GM19025 (cell line): ENCODE measurements around the gene GALNT6.

Source experiments
- ATAC-seq: cut with Tn5 transposase; IDR thresholded peaks from one replicate; pipeline ENCODE4 v1.9.1; 2021; ENCODE audit warnings: mild to moderate bottlenecking, low read depth, moderate library complexity; ENCODE audit not compliant: unreplicated experiment

The GALNT6 gene

DNA sequence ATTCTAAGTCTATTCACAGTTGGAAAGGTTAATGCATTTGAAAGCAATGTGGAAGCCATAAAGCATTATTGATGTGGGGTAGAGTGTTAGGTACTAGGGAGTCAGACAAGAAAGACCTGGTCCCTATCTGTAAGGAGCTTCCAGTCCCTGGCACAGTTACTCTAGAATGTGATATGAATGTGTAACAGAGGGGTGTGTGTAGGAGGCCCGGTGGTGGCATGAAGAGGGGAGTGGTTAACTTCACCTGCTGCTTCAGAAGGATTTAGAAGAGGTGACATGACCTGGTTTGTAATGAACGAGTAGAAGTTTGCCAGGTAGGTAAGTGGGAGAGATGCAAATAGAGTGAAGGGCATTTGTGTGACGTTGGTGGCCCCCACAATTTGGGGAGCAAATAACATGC lies 15.1 kb upstream of the GALNT6 start:
- ATAC-seq, result no peak

DNA sequence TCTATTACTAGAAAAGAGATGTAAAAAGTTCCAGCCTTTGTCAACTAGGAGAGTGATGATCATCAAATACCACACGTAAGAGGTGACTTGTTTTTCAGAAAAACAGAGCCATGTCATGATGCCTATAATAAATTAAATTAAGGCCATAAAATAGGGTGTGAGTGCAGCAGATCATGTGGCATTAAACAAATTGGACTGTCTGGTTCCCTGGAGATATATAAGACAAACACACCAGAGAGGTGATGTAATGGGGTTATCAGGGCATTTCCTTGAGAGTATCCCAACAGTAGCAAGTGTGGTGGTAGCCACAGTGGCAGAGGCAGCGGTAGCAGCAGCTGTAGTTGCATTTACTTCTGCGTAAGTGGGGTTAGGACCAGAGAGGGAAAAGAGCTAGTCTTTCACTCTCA lies 14.6 kb upstream of the GALNT6 start:
- ATAC-seq, result no peak

DNA sequence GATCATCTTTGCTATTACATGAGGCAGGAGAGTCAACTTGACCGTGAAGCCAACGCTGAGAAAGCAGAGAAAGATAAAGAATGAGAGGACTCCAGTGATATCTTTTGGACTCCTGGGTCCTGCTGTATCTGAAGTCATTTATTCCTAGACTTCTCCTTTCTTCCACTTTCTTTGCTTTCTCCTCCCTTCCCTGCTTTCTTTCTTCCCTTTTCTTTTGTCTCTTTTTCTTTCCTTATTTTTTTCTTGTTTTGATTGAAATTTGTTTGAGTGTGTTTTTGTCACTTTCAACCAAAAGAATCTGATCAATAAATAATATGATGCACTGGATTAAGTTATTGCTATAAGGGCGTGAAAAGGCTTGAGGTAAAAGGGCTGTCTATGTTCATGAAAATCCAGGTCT lies 13.4 kb upstream of the GALNT6 start:
- ATAC-seq, result no peak

DNA sequence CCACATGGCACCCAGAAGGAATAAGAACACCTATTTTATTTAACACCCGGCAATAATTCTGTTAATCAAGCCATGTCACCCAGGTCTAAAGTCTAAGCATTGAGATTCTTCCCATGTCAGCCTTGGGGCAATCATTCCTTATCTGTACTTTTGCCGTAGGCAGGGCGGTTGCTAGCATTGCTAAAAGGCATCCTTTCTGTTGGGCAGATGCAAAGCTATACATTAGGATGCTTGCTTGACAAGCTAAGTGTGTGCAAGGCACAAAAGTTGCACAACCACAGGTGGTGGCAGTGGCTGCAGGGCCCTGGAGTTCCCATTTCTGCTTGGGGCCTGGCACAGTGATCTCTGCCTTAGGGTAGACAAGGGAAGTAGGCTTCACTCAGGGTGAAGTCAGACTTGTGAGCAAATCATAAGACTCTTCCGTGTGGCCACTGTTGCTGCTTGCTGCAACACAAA lies 12.5 kb upstream of the GALNT6 start:
- no peak for ATAC-seq

DNA sequence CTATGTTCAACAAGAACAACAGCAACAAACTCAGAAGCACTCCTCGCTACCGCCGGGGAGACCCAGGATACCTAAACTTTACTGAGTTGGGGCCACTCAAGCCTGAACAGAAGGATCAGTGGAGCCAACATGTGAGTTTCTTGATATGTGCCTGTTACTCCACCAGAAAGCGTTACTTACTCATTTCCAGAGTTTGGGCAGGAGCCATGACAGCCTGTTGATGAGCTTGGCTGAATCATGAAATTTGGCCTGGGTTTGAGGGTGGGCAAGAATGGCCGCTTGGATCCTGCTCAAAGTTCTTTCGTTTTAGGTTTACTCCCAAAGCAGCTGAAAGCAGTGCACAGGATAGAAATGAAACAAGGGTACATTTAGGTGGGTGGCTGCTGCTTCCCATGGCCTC lies 12.0 kb upstream of the GALNT6 start:
- ATAC-seq, result no peak

DNA sequence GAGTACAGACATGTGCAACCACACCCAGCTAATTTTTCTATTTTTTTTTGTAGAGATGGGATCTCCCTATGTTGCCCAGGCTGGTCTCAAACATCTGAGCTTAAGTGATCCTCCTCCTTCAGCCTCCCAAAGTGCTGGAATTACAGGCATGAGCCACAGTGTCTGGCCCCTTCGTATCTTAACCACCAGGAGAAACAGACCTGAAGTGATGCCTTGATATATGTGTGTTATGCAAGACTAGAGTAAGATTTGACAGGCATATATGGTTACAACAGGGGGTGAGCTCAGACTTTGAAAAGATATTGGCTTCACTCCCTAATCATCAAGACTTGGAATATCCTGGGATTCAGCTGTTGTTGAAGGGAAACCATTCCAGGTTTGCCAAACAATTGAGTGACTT lies 10.7 kb upstream of the GALNT6 start:
- ATAC-seq, result no peak

DNA sequence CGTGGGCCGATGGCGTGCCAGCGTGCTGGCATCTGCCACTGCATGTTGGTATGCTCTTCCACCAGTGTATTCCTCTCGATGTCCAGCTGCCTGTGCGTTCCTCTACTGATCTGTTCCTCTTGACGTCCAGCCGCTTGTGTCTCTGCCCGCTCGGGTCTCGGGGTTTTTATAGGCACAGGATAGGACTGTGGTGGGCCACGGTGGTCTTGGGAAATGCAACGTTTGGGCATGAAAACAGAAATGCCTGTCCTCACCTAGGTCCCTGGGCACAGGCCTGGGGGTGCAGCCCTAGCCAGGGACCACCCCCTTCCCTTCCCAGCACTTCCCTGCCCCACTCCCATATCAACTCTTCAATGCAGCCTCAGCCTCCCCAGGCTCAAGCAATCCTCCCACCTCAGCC lies 10.3 kb upstream of the GALNT6 start:
- no peak for ATAC-seq

DNA sequence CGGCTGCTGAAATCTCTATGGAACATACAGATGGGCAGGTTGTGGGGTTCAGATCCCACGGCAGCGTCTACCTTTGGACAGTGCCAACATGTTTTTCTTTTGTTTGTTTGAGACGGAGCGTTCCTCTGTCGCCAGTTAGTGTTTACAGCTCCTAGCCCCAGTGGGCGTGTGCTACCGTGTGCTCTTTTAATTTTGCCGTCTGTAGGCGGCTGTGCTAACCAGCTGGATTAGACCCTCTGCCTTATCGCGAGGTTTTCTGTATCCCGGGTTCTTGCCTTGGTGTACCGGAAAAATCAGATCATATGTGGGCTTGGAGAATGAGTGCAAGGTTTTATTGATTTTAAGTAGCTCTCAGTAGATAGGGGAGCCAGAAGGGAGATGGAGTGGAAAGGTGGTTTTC lies 9.8 kb upstream of the GALNT6 start:
- no peak for ATAC-seq

DNA sequence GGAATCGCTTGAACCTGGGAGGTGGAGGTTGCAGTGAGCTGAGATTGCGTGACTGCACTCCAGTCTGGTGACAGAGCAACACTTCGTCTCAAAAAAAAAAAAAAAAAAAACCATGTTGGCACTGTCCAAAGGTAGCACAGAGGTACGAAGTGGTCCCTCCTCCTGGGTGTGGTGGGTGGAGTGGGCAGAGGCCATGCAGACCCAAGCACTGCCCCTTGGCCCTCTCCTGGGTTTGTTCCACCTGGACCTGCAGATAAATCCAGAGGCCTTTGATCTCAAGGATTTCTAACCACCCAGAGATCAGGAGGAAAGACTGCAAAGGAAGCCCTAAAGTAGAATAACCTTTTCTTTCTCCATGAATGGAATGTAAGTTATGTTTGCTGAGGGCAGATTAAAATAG lies 8.7 kb upstream of the GALNT6 start:
- no peak for ATAC-seq

DNA sequence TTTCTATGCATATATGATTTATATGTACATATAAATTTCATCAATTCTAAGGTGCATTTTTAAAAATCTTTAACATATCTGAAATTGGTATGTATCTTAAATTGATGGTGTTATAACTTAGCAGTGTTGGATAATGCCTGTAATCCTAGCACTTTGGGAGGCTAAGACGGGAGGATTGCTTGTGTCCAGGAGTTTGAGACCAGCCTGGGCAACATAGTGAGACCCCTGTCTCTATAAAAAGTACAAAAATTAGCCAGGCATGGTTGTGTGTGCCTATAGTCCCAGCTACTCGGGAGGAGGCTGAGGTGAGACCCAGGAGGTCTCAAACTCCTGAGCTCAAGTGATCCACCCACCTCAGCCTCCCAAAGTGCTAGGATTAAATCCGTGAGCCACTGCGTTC lies 6.5 kb upstream of the GALNT6 start:
- no peak for ATAC-seq

DNA sequence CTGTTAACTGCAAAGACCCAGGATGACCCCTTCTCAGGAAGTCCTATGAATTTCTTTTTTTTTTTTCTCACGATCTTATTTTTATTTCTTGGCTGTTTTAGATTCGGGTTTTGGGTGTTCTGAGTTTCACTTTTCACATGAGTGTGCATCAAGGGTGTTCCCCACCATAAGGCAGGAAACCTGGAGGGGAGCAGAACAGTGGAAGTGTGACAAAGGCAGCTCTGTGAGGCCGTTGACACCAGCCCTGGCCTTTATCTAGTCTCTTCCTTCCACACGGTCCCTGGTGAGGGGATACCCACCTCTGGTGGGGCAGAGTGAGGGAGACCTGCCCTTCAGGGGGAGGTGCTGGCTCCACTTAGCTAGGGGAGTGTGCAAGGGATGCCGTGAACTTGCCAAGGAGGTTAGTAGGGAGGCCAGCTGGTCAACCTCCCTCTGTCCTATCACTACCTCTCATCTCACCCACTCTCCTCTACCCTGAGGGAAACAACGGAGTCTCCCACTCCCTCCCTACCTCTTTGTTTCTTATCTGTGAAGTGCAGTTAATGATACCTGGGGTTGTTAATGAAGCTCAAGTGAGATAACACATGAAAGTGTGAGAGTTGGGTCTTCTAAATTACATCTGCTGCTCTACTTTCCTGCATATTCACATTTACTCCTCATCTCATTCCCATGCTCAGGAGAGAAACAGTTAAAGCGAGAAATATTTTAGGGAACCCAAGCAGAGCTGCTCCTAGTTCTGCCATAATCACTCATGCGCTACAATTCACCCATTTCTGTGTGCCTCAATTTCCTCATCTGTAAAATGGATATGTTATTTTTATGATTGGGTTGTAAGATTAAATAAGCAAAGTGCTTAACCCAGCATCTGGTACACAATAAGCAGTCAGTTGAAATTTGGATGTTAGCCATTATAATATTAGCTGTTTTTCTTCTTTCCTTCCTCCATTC lies 4.4 kb upstream of the GALNT6 start:
- no peak for ATAC-seq

DNA sequence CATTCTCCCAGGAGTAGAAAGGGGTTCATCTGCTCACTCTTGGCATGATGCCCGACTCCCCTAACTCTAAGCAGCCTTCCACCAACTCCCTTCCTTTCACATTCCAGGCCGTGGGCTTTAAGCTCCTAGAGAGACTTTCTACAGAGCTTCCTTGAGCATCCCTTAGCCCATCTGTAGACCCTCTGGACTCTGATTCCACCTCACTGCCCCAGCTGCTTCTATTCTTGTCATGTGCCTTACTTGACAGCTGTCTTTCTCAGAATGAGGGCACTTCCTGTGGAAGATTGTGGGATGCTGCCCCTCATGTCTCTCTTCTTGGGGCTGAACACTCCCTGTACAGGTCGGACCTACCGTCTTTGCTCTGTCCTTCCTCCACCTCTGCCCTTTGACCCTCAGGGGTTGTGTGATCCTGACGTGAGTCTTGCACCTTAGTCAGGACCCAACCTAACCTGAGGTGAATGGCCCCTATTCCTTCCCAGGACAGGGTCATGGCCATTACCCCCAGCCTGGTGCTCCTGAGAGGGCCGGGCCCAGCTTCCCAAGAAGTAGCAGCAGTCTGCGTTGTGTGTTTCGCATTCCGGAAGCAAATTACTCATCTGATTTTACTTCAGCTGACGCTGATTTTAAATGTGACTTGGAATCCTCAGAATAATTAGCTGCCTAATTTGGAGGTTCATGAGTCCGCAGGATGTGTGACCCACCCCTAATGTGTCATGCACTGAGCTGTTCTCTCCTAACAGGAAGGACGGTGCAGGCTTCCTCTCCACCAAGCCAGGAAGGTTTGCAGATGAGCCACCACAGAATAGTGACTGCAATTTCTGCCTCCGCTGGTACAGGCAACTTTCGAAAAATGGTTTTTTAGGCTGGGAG lies 2.7 kb upstream of the GALNT6 start:
- ATAC-seq, result no peak

DNA sequence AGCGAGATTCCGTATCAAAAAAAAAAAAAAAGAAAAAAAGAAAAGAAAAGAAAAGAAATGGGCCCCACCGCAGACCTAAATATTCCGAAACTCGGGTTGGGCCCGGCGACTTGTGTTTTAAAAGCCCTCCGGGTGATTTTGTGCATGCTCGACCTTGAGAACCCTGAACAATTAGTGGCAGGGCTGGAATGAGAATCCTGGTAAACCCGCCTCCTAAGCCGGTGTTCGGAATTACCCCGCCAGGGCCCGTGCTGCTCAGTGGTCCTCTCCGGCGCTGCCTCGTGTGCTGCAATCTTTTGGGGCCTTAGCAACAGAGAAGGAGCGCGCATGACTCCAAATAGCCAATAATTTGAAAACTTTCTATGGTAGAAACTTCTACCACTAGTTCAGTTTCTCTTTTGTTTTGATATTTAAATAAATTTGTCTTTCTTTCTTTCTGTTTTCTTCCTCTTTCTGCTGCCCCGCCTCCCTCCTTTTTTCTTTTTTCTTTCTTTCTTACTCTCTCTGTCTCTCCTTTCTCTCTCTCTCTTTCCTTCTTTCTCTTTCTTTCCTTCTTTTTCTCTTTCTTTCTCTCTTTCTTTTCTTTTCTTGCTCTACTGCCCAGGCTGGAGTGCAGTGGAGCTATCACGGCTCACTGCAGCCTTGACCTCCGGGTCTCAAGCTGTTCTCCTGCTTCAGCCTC lies 1.5 kb upstream of the GALNT6 start:
- ATAC-seq, result peak; percentile 29

DNA sequence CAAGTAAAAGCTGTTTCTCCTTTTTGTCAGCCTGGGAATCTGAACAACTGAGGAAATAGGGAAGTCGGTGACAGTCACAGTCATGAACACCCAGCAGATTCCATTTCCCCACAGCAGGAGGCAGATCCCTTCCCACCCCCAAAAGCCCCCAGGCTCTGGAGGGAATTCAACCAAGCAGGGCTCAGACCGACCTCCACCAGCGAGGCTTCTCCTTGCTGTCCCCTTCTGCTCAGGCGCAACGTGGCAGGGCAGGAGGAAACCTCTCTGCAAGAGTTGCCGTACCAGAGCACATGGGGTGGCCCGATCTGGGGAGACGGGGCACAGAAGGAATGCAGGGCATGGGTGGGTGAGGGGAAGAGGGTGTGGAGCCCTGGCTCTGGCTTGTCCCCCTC lies 319 bp downstream of the GALNT6 start:
- ATAC-seq, result peak; percentile 1

DNA sequence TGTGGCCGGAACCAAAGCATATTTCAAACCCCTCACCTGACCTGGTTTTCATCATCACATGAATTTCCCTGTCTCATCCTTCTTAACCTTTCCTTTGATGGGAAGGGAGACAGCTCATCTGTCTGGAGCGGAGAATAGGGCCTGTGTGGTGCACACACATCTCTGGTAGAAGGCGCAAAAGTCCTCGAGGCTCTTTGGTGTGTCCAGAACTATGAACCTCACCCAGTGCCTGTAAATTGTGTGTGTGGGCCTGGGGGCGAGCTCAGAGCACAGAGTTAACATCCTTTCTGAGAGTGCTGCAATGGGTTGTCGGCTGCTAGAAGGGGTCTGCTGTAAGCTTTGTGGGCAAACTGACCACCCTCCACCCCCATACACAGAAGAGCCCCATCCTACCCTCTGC lies 749 bp downstream of the GALNT6 start:
- ATAC-seq, result no peak

DNA sequence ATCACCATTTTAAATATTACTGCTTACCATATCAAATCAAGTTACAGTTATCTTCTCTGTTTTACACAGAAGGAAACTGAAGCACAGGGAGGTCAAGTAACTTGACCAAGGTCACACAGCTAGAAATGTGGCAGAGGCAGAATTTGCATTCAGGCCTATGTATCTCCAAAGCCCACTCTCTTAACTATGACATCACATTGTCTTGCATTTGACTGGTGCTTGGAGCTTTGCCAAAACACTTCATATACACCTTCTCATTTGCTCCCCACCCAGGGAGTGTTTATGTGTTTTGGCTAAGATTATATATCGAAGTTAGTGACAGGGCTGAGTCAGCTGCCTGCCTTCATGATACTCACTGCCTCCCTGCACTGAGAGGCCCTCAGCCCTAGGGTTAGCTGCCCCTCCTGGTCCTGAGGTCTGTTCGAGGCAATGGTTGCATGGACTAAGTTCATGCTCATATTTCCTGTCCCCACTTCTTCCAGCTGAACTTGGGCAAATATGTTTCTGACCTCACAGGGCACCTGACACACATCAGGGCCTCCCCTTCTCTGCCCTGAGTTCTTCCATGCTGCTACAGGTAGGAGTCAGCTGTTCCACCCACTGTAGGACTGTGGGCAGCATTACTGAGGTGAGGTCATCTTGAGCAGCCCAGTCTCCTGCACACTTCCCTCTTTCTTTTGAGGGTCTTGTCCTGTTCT lies 1.8 kb downstream of the GALNT6 start:
- ATAC-seq, result no peak

DNA sequence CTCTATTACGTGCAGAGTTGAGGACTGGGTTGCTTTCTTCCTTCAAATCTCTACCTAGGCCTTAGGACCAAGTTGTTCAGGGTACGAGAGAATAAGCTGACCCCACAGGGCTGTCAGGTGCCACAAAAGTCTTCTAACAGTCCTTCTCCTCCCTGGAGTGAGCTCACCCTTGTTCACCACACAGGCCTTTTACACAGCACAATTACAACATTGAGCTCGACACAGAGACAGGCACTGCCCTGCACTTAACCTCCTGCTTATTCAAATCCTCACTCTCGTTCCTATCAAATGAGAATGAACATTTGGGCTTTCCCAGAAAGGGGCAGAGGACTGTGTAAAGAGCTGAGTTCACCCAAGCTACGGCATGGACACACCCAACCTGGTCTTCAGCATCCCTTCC lies 2.4 kb downstream of the GALNT6 start:
- ATAC-seq, result no peak

DNA sequence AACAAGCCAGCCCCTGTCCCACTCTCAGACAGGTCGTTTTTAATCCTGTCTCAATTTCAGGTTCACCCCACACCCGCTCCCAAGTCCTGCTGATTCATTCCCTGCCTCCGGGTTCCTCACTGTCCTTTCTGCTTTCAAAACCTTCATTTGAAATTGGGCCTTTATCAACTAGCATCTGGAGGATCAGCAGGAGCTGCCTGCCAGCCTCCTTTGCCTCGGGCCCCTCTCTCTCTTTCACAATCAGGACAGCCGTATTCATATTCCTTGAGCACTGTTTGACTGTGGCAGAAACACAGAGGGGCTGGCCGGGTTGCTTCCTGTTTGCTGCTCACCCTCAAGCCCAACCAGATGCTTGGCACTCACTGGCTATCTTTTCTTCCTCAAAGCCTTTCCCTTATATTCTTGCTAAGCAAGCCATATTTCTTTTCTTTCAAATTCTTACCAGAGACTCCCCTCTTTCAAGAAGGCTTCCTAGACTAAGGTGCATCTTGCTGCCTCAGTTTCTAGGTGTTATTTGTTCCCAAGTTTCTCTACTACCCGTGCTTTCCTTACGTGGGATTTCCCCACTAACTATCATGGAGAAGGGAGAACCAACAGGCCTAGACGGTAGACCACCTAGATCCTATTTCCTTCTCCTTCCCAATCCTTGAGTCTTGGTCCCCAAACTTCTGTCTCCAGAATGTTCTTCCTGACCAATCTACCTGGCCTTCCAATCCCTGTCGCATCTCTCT lies 3.0 kb downstream of the GALNT6 start:
- no peak for ATAC-seq

DNA sequence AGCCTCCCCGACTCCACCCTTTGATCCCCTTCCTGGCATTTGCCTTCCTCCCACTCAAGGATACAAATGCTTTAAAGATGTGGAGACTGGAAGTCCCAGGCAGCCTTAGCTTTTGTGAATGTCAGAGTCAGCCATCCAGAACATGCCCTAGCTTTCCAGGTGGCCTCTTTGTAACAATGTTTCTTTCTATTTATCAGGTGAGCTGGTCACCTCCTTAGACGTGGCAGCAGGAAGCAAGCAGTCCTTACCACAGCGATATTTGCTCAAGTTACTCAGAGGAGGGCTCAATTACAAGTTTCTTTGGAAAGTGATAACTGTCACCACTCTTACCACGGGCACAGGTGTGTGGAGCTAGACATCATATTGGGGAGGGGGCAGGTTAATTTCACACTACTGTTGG lies 4.9 kb downstream of the GALNT6 start:
- ATAC-seq, result no peak
